ENCODE data around the gene TTLL11.

The TTLL11 gene

DNA sequence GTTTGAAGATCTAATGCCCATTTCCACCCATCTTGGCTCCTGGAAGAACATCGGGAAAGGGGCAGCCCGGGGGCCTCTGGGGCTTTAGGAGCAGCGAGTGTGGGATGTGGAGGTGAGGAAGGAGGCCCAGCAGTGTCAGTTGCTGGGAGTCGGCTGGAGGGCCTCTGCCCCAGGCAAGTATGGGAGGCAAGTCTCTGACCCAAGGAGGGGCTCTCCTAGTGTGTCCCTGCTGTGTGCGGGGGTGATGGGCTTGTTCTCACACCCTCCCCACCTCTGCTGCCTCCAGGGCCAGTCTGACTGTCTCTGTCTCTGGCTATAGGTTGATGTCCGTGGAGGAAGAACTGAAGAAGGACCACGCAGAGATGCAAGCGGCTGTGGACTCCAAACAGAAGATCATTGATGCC, 312.0 kb downstream of the TTLL11 start:
- Histone ChIP-seq H3K27me3 (ENCODE audit: insufficient read depth, low read length, poor library complexity) (no peaks in the 10 kb centered on the region), H4K8ac (ENCODE audit: low read depth, low read length) (no peak overlapping the region), H3K4me3 (ENCODE audit: low read length) (no peak overlapping the region), H3K4me1 (ENCODE audit: control insufficient read depth, low read depth, low read length) (peaks cover 5% of the 10 kb centered on the region), H3K9ac (ENCODE audit: low read length) (no peak overlapping the region), H3K4ac (ENCODE audit: low read depth, low read length) (no peak overlapping the region), H3K79me1 (ENCODE audit: low read length) (no peaks in the 10 kb centered on the region), H2BK120ac (ENCODE audit: low read depth, low read length) (no peak overlapping the region), H3K36me3 (ENCODE audit: control insufficient read depth, insufficient read depth, low read length) (peaks cover 1% of the 10 kb centered on the region), H3K27ac (ENCODE audit: low read depth, low read length) (no peak overlapping the region), H4K5ac (ENCODE audit: low read length) (no peak overlapping the region), H3K18ac (ENCODE audit: low read length) (no peak overlapping the region), H3K79me2 (ENCODE audit: control insufficient read depth, insufficient read depth, low read length) (no peaks in the 10 kb centered on the region), H2BK15ac (replicated peaks; ENCODE audit: low read depth) (no peak overlapping the region), H3K56ac (ENCODE audit: low read length) (no peak overlapping the region), H2BK5ac (ENCODE audit: low read length) (no peak overlapping the region), H2AK5ac (ENCODE audit: low read length) (no peak overlapping the region), H3K4me2 (ENCODE audit: low read length) (no peak overlapping the region), H3K23ac (ENCODE audit: low read length) (no peak overlapping the region)
- no CpG with 5 or more reads among the region's 8 CpGs for WGBS (ENCODE audit: extremely low coverage, insufficient coverage, low lambda C conversion rate)
- DNase-seq: no peak

GRCh38 chr9:121780177-121781040, 312.7 kb downstream of the TTLL11 start:
- Histone ChIP-seq H3K56ac (ENCODE audit: low read length) (no peak overlapping the region), H3K27me3 (ENCODE audit: insufficient read depth, low read length, poor library complexity) (no peaks in the 10 kb centered on the region), H3K4ac (ENCODE audit: low read depth, low read length) (no peak overlapping the region), H2BK120ac (ENCODE audit: low read depth, low read length) (no peak overlapping the region), H3K27ac (ENCODE audit: low read depth, low read length) (no peak overlapping the region), H4K8ac (ENCODE audit: low read depth, low read length) (no peak overlapping the region), H2BK5ac (ENCODE audit: low read length) (no peak overlapping the region), H2AK5ac (ENCODE audit: low read length) (no peak overlapping the region), H3K18ac (ENCODE audit: low read length) (no peak overlapping the region), H4K5ac (ENCODE audit: low read length) (no peak overlapping the region), H3K79me1 (ENCODE audit: low read length) (no peaks in the 10 kb centered on the region), H3K36me3 (ENCODE audit: control insufficient read depth, insufficient read depth, low read length) (peaks cover 1% of the 10 kb centered on the region), H3K4me1 (ENCODE audit: control insufficient read depth, low read depth, low read length) (peaks cover 5% of the 10 kb centered on the region), H3K9ac (ENCODE audit: low read length) (no peak overlapping the region), H3K79me2 (ENCODE audit: control insufficient read depth, insufficient read depth, low read length) (no peaks in the 10 kb centered on the region), H3K4me3 (ENCODE audit: low read length) (no peak overlapping the region), H3K4me2 (ENCODE audit: low read length) (no peak overlapping the region), H2BK15ac (replicated peaks; ENCODE audit: low read depth) (no peak overlapping the region), H3K23ac (ENCODE audit: low read length) (no peak overlapping the region)
- no CpG with 5 or more reads among the region's 17 CpGs for WGBS (ENCODE audit: extremely low coverage, insufficient coverage, low lambda C conversion rate)
- no peak for DNase-seq

- Histone ChIP-seq H4K5ac (ENCODE audit: low read length) (no peak overlapping the region), H3K79me2 (ENCODE audit: control insufficient read depth, insufficient read depth, low read length) (no peaks in the 10 kb centered on the region), H2BK120ac (ENCODE audit: low read depth, low read length) (no peak overlapping the region), H3K23ac (ENCODE audit: low read length) (peak overlapping the region; percentile 72), H3K4ac (ENCODE audit: low read depth, low read length) (no peak overlapping the region), H3K56ac (ENCODE audit: low read length) (no peak overlapping the region), H2AK5ac (ENCODE audit: low read length) (no peak overlapping the region), H3K27me3 (ENCODE audit: insufficient read depth, low read length, poor library complexity) (no peaks in the 10 kb centered on the region), H3K4me3 (ENCODE audit: low read length) (no peak overlapping the region), H3K4me1 (ENCODE audit: control insufficient read depth, low read depth, low read length) (peaks cover 5% of the 10 kb centered on the region), H3K36me3 (ENCODE audit: control insufficient read depth, insufficient read depth, low read length) (peaks cover 1% of the 10 kb centered on the region), H4K8ac (ENCODE audit: low read depth, low read length) (no peak overlapping the region), H3K18ac (ENCODE audit: low read length) (no peak overlapping the region), H3K9ac (ENCODE audit: low read length) (no peak overlapping the region), H3K79me1 (ENCODE audit: low read length) (no peaks in the 10 kb centered on the region), H3K4me2 (ENCODE audit: low read length) (no peak overlapping the region), H2BK15ac (replicated peaks; ENCODE audit: low read depth) (no peak overlapping the region), H3K27ac (ENCODE audit: low read depth, low read length) (no peak overlapping the region), H2BK5ac (ENCODE audit: low read length) (no peak overlapping the region)
- no CpG with 5 or more reads among the region's 13 CpGs for WGBS (ENCODE audit: extremely low coverage, insufficient coverage, low lambda C conversion rate)
- DNase-seq: no peak
Measured at GRCh38 chr9:121779381-121780117, 313.6 kb downstream of the TTLL11 start.

DNA sequence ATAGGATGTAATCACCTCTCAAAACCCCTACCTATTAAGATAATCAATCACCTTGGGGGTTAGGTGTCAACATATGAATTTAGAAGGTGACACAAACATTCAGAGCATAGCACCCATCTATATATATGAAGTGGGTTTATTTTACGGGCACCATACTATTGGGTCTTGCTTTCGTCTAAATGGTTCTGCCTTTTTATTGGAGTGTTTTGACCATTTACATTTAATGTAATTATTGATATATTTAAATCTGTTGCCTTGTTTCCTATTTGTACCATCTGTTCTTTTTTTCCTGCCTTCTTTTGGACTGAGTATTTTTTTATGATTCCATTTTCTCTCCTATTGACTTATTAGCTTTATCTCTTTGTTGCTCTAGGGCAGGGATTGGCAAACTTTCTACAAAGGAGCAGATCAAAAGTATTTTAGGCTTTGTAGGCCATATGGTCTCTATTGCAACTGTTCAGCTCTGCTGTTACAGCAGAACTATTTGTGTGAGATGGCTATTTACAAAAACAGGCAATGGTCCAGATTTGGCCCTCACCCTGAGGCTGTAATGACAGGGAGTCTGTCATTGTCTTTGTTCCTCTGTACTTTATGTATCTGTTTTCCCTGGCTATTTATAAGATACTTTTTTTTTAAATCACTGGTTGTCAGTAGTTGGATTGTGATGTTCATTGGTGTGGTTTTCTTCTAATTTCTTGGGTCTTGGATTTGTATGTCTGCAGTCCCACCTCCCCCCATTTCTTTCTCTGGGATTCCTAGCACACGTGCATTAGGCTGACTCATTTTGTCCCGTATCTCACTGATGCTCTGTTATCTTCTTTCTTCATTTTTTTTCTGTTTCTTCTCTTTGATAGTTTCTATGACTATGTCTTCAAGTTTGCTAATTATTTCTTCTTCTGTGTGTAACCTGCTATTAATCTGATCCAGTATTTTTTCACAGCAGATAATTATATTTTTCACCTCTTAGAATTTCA, 314.6 kb downstream of the TTLL11 start:
- H3K4me1 ChIP-seq (ENCODE audit: control insufficient read depth, low read depth, low read length): peaks cover 1% of the 10 kb centered on the region
- no peak overlapping the region for H2BK15ac ChIP-seq (replicated peaks; ENCODE audit: low read depth)
- no peak overlapping the region for H2AK5ac ChIP-seq (ENCODE audit: low read length)
- H4K5ac ChIP-seq (ENCODE audit: low read length): no peak overlapping the region
- H2BK5ac ChIP-seq (ENCODE audit: low read length): no peak overlapping the region
- H3K56ac ChIP-seq (ENCODE audit: low read length): no peak overlapping the region
- no peak overlapping the region for H4K8ac ChIP-seq (ENCODE audit: low read depth, low read length)
- no CpG with 5 or more reads among the region's 4 CpGs for WGBS (ENCODE audit: extremely low coverage, insufficient coverage, low lambda C conversion rate)
- H3K23ac ChIP-seq (ENCODE audit: low read length): no peak overlapping the region
- no peaks in the 10 kb centered on the region for H3K79me1 ChIP-seq (ENCODE audit: low read length)
- H3K36me3 ChIP-seq (ENCODE audit: control insufficient read depth, insufficient read depth, low read length): peaks cover 4% of the 10 kb centered on the region
- no peak for DNase-seq
- H3K9ac ChIP-seq (ENCODE audit: low read length): no peak overlapping the region
- no peak overlapping the region for H3K4me3 ChIP-seq (ENCODE audit: low read length)
- H3K79me2 ChIP-seq (ENCODE audit: control insufficient read depth, insufficient read depth, low read length): no peaks in the 10 kb centered on the region
- H2BK120ac ChIP-seq (ENCODE audit: low read depth, low read length): no peak overlapping the region
- H3K27ac ChIP-seq (ENCODE audit: low read depth, low read length): no peak overlapping the region
- H3K18ac ChIP-seq (ENCODE audit: low read length): no peak overlapping the region
- H3K27me3 ChIP-seq (ENCODE audit: insufficient read depth, low read length, poor library complexity): no peaks in the 10 kb centered on the region
- no peak overlapping the region for H3K4ac ChIP-seq (ENCODE audit: low read depth, low read length)
- no peak overlapping the region for H3K4me2 ChIP-seq (ENCODE audit: low read length)

DNA sequence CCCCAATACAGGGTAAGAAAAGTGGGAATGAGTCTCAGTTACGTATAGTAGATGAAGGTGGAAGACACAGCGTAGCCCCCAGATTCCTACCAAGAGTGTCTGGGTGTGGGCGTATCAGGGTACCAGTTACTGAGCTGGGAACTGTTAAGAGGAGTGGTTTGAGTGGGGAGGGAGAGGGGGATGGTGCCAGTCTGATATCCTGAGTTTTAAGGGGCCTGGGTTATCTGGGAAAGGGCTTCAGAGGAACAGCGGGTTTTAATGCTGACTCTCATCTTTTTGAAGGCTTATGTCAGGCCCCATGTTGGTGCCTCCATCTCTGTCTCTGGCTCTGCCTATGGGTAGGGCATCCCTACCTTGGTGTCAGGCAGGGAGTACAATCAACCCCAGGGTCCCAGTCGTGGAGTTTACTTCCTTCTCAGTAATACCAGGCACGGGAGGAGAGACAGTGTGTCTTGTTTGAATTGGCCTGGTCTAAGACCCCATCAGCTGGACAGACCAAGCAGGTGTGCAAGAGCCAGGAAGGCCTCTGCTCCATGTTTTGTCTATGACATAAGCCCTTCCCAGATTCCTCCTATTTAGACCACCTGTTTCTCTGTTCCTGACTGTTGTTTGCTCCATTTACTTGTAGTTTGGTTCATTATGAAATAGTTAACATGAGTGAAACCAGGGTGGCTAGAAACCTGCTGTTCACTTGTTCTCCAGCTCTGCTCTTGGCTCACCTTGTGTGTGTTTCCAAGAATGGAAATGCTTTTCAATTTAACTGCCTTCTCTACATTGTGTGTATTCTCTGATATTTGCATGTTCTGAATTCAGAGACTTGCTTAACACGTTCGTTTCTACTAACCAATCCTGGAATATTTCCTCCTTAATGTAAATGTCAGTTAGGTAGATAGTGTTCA, 316.1 kb downstream of the TTLL11 start:
- Histone ChIP-seq H3K18ac (ENCODE audit: low read length) (no peak overlapping the region), H3K79me2 (ENCODE audit: control insufficient read depth, insufficient read depth, low read length) (no peaks in the 10 kb centered on the region), H3K4me2 (ENCODE audit: low read length) (no peak overlapping the region), H3K79me1 (ENCODE audit: low read length) (no peaks in the 10 kb centered on the region), H2BK15ac (replicated peaks; ENCODE audit: low read depth) (no peak overlapping the region), H4K5ac (ENCODE audit: low read length) (no peak overlapping the region), H3K27ac (ENCODE audit: low read depth, low read length) (no peak overlapping the region), H3K4ac (ENCODE audit: low read depth, low read length) (no peak overlapping the region), H4K8ac (ENCODE audit: low read depth, low read length) (no peak overlapping the region), H2BK120ac (ENCODE audit: low read depth, low read length) (no peak overlapping the region), H3K27me3 (ENCODE audit: insufficient read depth, low read length, poor library complexity) (no peaks in the 10 kb centered on the region), H2AK5ac (ENCODE audit: low read length) (no peak overlapping the region), H3K36me3 (ENCODE audit: control insufficient read depth, insufficient read depth, low read length) (peaks cover 4% of the 10 kb centered on the region), H3K4me3 (ENCODE audit: low read length) (no peak overlapping the region), H3K56ac (ENCODE audit: low read length) (no peak overlapping the region), H3K23ac (ENCODE audit: low read length) (no peak overlapping the region), H2BK5ac (ENCODE audit: low read length) (no peak overlapping the region), H3K9ac (ENCODE audit: low read length) (no peak overlapping the region), H3K4me1 (ENCODE audit: control insufficient read depth, low read depth, low read length) (no peaks in the 10 kb centered on the region)
- DNase-seq: no peak
- WGBS (ENCODE audit: extremely low coverage, insufficient coverage, low lambda C conversion rate): no CpG with 5 or more reads among the region's 8 CpGs
